AG09319 (cell line): ENCODE results near the gene SRP72.

ENCODE experiments used
- DNase-seq: peaks from one replicate; pipeline ENCODE4 v3.0.0-alpha.2; 2010; ENCODE audit warnings: low read depth; ENCODE audit errors: extremely low read depth
- TF ChIP-seq, protein P1 (sequence below): IDR thresholded peaks from 2 replicates; pipeline ENCODE4 v1.5.1; 2011; ENCODE audit warnings: low read depth, mild to moderate bottlenecking, inconsistent platforms, low read length, moderate library complexity

Gene SRP72

DNA sequence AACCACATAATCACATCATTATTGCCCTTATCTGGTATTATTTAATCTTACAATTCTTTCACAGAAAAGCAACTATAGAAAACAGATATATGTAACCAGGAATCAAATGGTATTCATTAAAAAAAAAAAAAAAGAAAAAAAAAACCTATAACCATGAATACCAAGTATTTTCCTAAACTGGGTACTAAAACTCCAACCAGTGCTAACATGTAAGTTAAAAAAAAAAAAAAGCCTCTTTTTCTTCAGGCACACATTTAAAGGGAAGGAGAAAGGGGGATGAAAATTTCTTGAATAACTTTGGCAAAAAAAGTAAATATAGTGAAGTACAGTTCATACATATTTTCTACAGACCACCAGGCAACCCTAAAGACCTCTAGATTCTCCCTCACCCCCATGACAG lies 34.1 kb upstream of the SRP72 start:
- TF ChIP-seq, protein P1, sequence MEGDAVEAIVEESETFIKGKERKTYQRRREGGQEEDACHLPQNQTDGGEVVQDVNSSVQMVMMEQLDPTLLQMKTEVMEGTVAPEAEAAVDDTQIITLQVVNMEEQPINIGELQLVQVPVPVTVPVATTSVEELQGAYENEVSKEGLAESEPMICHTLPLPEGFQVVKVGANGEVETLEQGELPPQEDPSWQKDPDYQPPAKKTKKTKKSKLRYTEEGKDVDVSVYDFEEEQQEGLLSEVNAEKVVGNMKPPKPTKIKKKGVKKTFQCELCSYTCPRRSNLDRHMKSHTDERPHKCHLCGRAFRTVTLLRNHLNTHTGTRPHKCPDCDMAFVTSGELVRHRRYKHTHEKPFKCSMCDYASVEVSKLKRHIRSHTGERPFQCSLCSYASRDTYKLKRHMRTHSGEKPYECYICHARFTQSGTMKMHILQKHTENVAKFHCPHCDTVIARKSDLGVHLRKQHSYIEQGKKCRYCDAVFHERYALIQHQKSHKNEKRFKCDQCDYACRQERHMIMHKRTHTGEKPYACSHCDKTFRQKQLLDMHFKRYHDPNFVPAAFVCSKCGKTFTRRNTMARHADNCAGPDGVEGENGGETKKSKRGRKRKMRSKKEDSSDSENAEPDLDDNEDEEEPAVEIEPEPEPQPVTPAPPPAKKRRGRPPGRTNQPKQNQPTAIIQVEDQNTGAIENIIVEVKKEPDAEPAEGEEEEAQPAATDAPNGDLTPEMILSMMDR: no peak

DNA sequence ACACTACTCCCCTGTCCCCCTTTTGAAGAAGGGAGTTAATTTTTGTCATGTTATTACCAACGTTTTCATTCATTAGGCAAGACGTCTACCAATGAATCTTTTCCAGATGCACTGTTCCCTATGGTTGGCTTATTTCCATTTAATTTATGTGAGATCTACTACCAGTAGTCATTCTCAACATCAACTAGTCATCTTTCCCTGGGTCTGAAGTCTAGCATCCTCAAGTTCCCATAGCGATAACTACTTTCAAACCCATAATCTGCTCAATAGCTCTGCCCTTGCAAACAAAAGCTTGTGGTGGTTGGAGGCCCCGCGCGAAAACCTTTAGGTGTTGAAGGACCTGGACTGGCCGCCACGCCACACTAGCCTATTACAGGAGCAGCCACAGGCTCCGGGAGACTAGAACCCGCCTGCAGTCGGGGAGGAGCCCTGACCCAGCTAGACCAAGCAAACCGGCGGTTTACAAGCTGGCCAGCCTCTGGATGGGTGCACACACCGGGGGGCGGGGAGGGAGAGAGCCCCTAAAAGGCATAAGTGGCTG lies 32.7 kb upstream of the SRP72 start:
- no peak for DNase-seq
- TF ChIP-seq, protein P1: no peak

More for the DNA sequence above, 34.1 kb upstream of the SRP72 start:
- DNase-seq: no peak

DNA sequence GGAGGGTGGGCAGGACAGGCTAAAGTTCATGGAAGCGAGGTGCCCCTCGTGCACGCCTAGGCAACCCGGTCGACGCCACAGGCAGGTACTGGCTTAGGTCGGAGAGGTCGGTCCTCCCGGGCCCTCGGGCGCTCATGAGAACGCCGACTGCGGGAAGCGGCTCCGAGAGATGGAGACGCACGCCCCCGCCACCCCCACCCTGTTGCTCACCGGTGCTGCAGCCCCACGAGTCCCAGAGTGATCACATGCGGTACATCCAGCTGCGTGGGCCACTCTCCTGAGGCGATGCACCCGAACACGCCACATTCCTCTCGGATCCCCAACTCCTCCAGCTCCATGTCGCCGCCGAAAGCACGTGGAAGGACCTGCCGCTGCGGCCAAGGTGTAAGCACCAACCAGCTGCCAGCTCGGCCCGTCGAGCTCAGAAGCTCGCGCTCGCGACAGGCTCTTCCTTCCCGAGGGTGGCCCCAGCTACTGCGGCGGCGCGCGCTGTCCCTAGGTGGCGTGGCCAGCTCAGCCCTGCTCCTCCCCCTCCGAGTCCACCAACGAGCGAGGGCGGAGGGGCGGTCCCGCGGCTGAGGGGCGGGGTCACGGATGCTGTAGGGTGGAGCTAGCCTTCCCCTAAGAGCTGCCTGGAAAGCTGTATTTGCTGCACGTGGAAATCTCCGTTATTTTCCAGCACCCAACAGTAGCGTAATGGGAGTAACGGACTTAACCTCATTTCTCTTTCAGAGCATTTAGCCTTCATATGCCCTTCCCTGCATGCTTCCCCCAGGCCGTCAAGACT lies 32.1 kb upstream of the SRP72 start, which contains the start of gene PPAT:
PPAT (minus strand) TSS at position 476 of the 787 bp plus-strand sequence; CDS start at position 338, 138 bp downstream.
- DNase-seq: peak; percentile 89
- TF ChIP-seq, protein P1: peak; percentile 10; the same call in 1 of the 2 replicates

DNA sequence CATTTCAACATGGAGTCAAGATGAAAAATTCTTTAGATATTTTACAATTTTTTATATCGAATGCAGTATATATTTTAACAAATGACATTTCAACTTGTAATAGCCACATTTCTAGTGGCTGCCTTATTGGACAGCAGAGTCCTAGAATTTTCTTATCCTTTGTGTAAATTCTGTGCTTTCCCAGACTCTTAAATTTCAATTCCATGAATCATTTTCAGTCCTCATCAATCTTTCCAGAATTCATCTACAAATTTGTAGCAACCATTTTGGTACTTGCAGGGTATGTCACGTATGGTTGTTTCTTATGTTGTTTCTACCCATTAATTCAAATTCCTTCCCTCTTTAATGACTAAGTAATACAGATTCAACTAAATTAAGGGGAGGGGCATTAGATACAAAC lies 28.7 kb upstream of the SRP72 start:
- TF ChIP-seq, protein P1: no peak
- DNase-seq: no peak

DNA sequence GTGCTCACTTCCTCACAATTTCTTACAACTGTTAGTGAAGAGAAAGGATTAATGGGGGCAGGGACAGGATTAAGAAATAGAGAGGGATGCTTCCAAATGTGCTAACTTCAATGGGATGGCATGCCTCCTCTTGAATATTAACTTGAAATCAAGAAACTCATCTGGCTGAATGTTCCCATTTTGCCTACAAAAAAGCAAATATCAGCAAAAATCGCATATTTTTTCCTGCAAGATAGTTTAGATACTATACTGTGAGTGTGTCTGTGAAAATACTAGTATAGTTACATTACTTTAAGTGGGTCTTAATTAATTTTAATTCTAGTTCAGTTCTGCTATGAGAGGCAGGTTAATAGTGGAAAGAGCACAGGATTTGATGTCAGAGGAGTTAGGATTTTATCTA lies 26.4 kb upstream of the SRP72 start:
- TF ChIP-seq, protein P1: no peak
- no peak for DNase-seq

DNA sequence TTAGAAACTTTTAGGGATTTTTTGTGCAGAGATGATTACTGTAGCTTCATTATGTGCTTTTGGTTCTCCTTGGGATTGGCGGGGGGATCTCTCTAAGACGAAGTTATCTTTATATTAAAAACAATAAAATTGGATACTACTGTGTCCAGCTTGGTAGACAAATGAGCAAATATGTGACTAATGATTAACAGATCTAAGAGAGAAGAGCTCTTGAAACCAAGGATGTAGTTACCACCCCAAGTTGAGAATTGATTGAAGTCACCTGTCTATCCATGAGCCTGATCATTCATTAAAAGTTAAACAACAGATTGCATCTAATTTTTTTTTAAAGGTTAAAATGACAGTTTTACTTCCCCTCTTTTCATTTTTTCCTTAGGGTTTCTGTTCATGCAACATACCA lies 22.7 kb upstream of the SRP72 start:
- TF ChIP-seq, protein P1: no peak

DNA sequence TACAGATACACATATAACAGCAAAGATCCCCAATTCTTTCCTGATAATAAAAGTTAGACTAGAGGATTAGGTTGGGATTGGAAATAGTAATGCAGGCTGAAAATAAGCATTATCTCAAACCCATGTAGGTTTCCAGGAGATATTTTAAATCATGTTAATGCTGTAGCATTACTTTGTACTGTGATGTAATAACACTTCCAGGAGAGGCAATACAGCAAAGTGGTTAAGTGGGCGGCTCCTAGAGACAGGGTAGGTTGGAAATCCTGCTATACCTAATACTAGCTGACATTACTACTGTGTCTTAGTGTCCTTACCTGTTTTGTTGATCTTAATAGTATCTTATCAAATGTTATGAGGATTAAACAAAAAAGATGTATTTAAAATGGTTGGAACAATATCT lies 21.7 kb upstream of the SRP72 start:
- DNase-seq: no peak
- TF ChIP-seq, protein P1: no peak

More for the DNA sequence above, 22.7 kb upstream of the SRP72 start:
- no peak for DNase-seq
